RPMI8226 (cell line): Measurements from ENCODE around the gene DDRGK1.

ENCODE experiments used
- DNase-seq: peaks from one replicate; pipeline ENCODE4 v3.0.0-alpha.2; 2015

The DDRGK1 gene

GRCh38 chr20:3180319-3180718 is 24.2 kb downstream of the DDRGK1 start:
- no peak for DNase-seq

- no peak for DNase-seq
Observed at GRCh38 chr20:3177746-3178485, 26.6 kb downstream of the DDRGK1 start.

GRCh38 chr20:3175270-3175669 is 29.2 kb downstream of the DDRGK1 start:
- no peak for DNase-seq

DNA sequence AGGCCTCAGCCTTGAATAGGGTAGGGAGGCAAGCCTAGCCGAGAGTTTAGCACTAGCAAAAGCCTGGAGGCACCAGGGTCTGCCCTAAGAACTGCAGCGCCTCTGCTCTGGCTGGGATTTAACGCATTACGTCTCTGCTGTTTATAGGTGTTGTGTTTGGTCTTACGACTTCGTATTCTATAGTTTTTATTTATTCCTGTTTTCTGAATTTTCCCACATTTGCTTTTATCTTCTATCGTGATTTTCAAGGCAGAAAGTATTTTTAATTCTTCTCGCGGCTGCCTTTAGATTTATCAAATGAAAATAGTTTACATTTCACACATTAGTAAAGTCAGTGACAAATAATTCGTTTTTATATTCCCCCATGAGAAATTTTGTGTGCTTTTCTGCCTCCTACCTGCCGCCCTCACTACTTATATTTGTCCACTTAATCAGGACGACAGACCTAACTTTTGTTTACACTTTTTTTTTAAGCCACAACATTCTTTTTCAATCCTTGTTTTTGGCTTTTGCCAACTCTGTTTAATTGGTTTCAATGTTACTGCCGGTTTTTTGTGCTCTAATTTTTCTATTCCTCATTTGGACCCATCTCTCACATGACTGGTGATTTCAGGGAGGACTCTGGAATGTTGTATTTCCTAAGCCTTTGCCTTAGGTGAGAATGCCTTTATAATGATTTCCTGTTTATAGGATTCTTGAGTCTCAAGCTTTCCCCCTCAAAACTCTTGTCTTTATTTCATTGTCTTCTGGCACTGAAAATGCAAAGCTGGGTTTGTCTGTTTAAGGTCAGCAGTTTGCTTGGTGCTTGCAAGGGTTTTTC is 29.8 kb downstream of the DDRGK1 start:
- no peak for DNase-seq

- DNase-seq = peak; percentile 94
Observed at GRCh38 chr20:3173610-3174441, 30.7 kb downstream of the DDRGK1 start.

GRCh38 chr20:3172933-3173609 is 31.4 kb downstream of the DDRGK1 start, which contains the start of gene LZTS3:
Gene LZTS3 (minus strand): TSS chr20:3173549. CDS start chr20:3167163, 6,386 bp downstream.
- DNase-seq = peak; percentile 72

GRCh38 chr20:3172126-3172932 is 32.2 kb downstream of the DDRGK1 start:
- no peak for DNase-seq

DNA sequence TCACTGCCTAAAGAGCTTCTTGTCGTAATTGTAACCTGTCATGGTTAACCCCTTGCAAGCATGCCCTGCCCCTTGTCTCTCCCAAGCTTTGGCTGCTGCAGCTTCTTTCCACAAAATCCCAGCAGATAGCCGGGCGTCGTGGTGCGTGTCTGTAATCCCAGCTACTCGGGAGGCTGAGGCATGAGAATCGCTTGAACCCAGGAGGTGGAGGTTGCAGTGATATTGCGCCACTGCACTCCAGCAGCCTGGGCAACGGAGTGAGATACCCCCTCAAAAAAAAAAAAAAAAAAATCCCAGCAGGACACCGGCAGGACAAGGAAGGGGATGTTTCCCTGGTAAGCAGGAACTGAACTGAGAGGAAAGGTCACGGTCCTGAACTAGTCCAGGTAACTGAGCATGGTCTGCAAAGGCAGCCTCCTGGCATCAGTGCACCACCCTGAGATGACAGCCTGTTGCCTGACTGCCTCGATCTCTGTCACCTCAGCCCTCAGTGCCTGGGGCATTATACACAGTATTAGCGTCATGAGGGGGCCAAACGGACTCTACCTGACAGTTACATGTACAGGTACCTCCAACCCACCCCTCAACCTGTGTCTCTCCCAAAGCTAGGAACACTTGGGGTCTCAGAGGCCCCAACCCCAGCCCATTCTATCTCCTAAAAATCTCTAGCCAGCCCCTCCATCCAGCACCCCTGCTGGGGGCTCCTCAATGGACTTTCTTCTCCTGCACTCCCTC is 32.9 kb downstream of the DDRGK1 start:
- DNase-seq = no peak

DNA sequence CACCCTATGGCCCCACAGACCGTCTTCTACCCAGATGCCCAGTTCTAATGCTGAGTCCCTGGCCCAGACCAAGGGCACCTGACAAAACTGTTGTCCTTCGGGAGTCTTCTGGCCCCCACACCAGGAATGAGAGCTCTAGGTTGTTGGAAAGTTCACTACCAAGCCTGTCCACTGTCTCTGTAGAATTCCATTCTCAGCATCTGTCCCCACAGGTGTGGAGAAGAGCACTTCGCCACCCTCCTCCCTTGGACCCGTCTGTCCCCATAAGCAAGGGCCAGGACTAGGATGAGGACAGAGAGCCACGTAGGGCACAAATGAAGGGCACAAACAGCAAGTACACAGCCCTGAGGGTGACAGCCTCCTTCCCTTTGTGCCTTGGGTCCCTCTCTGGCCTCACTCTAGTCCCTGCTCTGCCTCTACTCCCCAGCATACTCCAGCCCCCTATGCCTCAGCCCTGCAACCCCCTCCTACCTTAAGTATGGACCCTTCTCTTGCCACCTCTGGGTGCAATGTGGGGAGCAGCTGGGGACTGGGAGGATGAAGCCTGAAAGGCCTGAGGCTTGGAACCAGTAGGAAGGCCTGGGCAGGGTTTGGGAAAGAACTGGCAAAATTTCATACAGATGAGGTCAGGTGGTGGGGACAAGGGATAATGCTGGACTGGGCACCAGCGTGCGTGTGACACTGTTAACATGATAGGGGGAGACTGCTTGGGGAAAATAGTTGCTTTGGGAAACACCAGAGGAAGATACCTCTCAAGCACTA is 35.5 kb downstream of the DDRGK1 start:
- DNase-seq = no peak

DNA sequence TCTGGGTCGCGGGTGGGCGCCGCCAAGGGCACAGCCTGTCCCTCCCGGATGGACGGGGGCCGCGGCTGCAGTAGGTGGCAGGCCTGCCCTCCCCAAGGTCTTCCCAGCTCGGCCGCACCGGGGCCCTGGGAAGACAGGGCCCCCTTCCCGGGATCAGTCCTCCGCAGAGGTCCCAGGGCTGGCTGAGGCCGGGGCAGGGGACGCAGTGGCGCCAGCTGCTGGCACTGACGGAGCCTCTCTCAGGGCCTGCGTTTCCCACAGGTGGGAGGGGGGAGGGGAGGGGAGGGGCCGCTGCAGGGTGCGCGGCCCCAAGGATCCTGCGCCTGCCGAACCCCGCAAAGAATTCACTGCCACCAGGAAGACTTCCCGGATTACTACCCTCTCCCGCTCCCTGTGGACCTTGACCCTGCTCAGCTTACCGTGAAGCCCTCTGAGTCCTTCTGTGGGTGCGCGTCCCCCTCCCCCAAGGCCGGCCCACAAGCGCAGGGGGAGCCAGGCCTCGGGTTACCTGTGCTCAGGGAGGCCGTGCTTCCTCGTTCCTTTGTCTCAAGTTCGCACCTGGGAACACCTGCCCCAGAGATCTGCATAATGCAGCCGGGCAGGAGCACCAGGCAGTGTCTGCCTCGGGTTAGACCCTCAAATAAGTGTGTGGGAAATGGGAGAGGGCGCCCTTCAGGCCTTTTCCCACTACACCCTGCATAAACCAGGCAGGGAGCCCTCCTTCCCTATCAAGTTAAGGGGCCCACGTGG is 36.2 kb downstream of the DDRGK1 start:
- no peak for DNase-seq

GRCh38 chr20:3167738-3168078 is 36.8 kb downstream of the DDRGK1 start:
- DNase-seq = no peak

- DNase-seq = no peak
Observed at GRCh38 chr20:3166913-3167342, 37.6 kb downstream of the DDRGK1 start.

DNA sequence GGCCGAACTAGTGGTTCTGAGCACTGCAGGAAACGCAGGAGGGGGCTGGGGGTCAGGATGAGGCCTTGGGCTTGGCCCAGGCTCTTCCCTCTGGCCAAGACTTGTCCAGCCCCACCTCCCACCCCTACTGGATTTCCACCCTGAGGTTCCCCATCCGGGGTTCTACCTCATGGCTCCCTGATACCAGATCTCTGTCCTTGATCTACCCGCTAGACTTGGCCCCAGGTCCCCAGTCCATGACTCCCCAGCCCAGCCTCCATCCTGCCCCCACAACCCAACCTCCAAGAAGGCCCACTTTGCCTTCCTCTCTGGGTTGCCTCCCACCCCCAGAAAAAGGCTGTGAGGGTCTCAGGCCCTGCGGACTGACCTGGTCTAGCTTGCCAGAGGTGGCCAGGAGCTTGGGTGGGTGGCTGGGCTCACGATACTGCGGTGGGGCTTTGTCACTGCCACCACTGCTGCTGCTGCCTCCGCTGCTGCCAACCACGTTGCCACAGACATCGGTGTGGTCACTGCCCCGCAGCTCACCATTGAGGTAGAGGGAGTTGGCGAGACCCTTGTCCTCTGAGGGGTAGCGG is 38.1 kb downstream of the DDRGK1 start:
- DNase-seq = no peak

DNA sequence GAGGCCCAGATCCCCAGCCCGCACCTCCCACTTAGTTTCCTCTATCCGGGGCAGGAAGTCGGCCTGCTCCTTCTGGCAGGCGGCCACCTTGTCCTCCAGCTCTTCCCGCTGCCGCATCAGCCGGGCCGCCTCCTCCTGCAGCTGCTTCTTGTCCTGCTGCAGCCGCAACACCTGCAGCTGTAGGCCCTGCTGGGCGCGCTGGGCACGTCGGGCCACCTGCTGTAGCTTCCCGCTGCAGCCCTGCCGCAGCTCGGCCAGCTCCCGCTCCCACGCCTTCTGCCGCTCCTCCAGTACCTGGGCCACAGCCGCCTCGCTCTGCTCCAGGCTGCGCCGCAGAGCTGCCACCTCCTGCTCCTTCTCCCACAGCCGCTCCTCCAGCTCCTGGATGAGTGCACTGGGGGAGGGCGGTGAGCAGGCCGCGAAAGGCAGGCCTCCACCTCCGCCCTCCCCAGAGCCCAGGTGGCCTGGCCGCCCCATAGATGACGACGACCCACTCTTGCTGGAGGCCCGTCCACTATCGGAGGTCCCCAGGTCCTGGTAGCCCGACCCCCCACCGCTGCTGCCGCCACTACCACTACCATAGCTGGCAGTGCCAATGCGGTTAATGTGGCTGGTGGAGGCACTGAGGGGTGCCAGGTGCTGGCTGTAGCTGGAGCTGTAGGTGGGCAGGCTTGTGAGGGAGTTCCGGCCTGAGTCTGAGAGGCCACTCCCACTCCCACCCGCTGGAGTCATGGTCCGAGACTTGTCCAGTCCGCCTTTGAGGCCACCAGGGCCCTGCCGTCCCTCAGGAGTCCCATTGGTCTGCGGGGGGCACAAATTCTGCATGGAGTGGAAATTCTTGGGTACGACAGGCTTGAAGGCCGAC is 38.8 kb downstream of the DDRGK1 start:
- peak; percentile 94 for DNase-seq

DNA sequence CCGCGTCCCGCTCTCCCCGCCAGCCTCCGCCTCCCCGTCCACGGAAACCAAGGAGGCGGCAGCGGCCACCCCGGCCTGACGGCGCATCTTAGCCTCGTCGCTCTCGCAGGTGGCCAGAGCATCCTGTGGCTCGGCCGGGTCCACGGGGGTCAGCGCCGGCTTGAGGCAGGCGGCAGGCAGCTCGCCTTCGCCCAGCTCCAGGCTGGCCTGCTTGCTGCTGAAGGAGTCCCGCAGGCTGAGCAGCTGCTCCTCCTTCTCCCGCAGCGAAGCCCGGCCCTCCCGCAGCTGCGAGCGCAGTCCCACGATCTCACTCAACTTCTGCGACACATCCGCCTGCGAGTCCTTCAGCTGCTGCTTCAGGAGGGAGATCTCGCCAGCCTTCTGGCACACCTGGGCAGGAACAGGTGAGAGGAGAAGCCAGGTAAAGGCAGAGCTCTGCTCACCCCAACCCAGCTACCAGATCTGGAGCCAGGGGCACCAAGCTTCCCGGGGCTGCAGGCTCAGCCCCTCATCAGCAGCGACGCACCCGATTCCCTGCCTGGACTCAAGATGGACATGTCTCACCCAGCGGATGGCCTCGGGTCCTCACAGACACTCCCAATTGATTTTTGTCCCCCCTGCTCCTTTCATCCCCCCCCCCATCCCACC is 39.6 kb downstream of the DDRGK1 start:
- DNase-seq = peak; percentile 37

GRCh38 chr20:3164043-3164762 is 40.3 kb downstream of the DDRGK1 start:
- DNase-seq = no peak
